ENCODE results near the gene ZNF587. TPM values are rescaled to one million over a fixed set of nuclear protein-coding genes. Genes with fewer than 3 reads are reported as not detected.
A peak's percentile ranks its signal among the peaks of the same experiment; 100 is the strongest.

The ZNF587 gene
- total and polyA plus RNA-seq, 2 of the 13 experiments (the other 11 are each of a cell fraction or from before 2014, with no cell fraction given), result 8.7 to 17.5 TPM

- TF ChIP-seq REPIN1 (CRISPR knock-in tag; IDR thresholded peaks at IDR 0.05; ENCODE audit: borderline replicate concordance, low read depth), result no peak
- peak; percentile 58 for TF ChIP-seq ATF1 (CRISPR knock-in tag; IDR thresholded peaks at IDR 0.05)
- TF ChIP-seq SYNCRIP (IDR thresholded peaks at IDR 0.05; ENCODE audit: insufficient read depth, low read depth, low read length), result no peak
- TF ChIP-seq KMT2B (CRISPR knock-in tag; IDR thresholded peaks at IDR 0.05), result peak; percentile 80; the same call in 1 of the 2 replicates
- peak; percentile 27 for TF ChIP-seq SRSF1 (optimal IDR thresholded peaks at IDR 0.05; ENCODE audit: low read depth, low read length)
- TF ChIP-seq, protein P1, sequence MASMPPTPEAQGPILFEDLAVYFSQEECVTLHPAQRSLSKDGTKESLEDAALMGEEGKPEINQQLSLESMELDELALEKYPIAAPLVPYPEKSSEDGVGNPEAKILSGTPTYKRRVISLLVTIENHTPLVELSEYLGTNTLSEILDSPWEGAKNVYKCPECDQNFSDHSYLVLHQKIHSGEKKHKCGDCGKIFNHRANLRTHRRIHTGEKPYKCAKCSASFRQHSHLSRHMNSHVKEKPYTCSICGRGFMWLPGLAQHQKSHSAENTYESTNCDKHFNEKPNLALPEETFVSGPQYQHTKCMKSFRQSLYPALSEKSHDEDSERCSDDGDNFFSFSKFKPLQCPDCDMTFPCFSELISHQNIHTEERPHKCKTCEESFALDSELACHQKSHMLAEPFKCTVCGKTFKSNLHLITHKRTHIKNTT (CRISPR knock-in tag; IDR thresholded peaks at IDR 0.05), result no peak
- TF ChIP-seq ZBTB38 (CRISPR knock-in tag; IDR thresholded peaks at IDR 0.05), result peak; percentile 59; the same call in 1 of the 2 replicates
- TF ChIP-seq ZNF780A (CRISPR knock-in tag; IDR thresholded peaks at IDR 0.05), result no peak
- TF ChIP-seq MLLT10 (CRISPR knock-in tag; IDR thresholded peaks at IDR 0.05), result no peak
- no peak for TF ChIP-seq PCBP1 (IDR thresholded peaks at IDR 0.05; ENCODE audit: borderline replicate concordance, low read depth, low read length)
- TF ChIP-seq NFYC (CRISPR knock-in tag; IDR thresholded peaks at IDR 0.05), result peak; percentile 94
- TF ChIP-seq HNRNPH1 (optimal IDR thresholded peaks at IDR 0.05; ENCODE audit: low read depth, low read length), result no peak
- no peak for TF ChIP-seq RNF219 (CRISPR knock-in tag; IDR thresholded peaks at IDR 0.05)
- peak; percentile 86 for TF ChIP-seq ZGPAT (CRISPR knock-in tag; IDR thresholded peaks at IDR 0.05)
- peak; percentile 82 for TF ChIP-seq SMAD3 (CRISPR knock-in tag; IDR thresholded peaks at IDR 0.05)
- TF ChIP-seq, protein P2, sequence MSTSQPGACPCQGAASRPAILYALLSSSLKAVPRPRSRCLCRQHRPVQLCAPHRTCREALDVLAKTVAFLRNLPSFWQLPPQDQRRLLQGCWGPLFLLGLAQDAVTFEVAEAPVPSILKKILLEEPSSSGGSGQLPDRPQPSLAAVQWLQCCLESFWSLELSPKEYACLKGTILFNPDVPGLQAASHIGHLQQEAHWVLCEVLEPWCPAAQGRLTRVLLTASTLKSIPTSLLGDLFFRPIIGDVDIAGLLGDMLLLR (CRISPR knock-in tag; IDR thresholded peaks at IDR 0.05), result peak; percentile 79; the same call in 1 of the 2 replicates
- TF ChIP-seq ZNF3 (CRISPR knock-in tag; IDR thresholded peaks at IDR 0.05), result no peak
- TF ChIP-seq STAT6 (CRISPR knock-in tag; IDR thresholded peaks at IDR 0.05; ENCODE audit: borderline replicate concordance), result no peak
- 0 out of 2 replicates have a peak, but pooled peaks have one; percentile 24 for TF ChIP-seq ARHGAP35 (CRISPR knock-in tag; IDR thresholded peaks at IDR 0.05; ENCODE audit: borderline replicate concordance)
- TF ChIP-seq XRCC5 (optimal IDR thresholded peaks at IDR 0.05; ENCODE audit: low read length), result peak; percentile 39
- no peak for TF ChIP-seq ZFP41 (CRISPR knock-in tag; IDR thresholded peaks at IDR 0.05; ENCODE audit: borderline replicate concordance)
- no peak for TF ChIP-seq PLRG1 (conservative IDR thresholded peaks at IDR 0.05)
- no peak for TF ChIP-seq ATF7-NPFF (CRISPR knock-in tag; IDR thresholded peaks at IDR 0.05; ENCODE audit: low read depth)
These were observed 30.0 kb upstream of the ZNF587 start (continued) for GRCh38 chr19:57819475-57820148.
